GM03348 (cell line): ENCODE results near the gene TSKU.

Experiments
- DNase-seq: peaks from one replicate; pipeline ENCODE4 v3.0.0; 2012; ENCODE audit warnings: low spot score

Gene TSKU

GRCh38 chr11:76783294-76783895 lies at the start of gene TSKU:
Gene TSKU (plus strand): TSS chr11:76783356. CDS start chr11:76795617, 12,261 bp downstream.
- no peak for DNase-seq

- peak; percentile 76 for DNase-seq
Measured at GRCh38 chr11:76733906-76734305, 49.2 kb upstream of the TSKU start.

GRCh38 chr11:76734456-76735420 lies 48.4 kb upstream of the TSKU start:
- no peak for DNase-seq

GRCh38 chr11:76735841-76736240 lies 47.3 kb upstream of the TSKU start:
- no peak for DNase-seq

GRCh38 chr11:76736266-76736665 lies 46.9 kb upstream of the TSKU start:
- DNase-seq = no peak

- DNase-seq = no peak
Measured at GRCh38 chr11:76736773-76737495, 46.2 kb upstream of the TSKU start.

GRCh38 chr11:76738618-76739240 lies 44.4 kb upstream of the TSKU start:
- DNase-seq = no peak

GRCh38 chr11:76739798-76740197 lies 43.4 kb upstream of the TSKU start:
- no peak for DNase-seq

GRCh38 chr11:76740772-76741171 lies 42.4 kb upstream of the TSKU start:
- no peak for DNase-seq

GRCh38 chr11:76742902-76743301 lies 40.3 kb upstream of the TSKU start:
- DNase-seq = peak; percentile 58

GRCh38 chr11:76744186-76745043 lies 38.7 kb upstream of the TSKU start:
- DNase-seq = peak; percentile 47

- no peak for DNase-seq
Measured at GRCh38 chr11:76745044-76745376, 38.1 kb upstream of the TSKU start.

- DNase-seq = no peak
Measured at GRCh38 chr11:76745561-76746207, 37.5 kb upstream of the TSKU start.

GRCh38 chr11:76747153-76747914 lies 35.8 kb upstream of the TSKU start:
- DNase-seq = no peak

GRCh38 chr11:76747915-76748860 lies 35.0 kb upstream of the TSKU start:
- DNase-seq = no peak

- DNase-seq = no peak
Measured at GRCh38 chr11:76748948-76749347, 34.2 kb upstream of the TSKU start.

GRCh38 chr11:76750067-76750466 lies 33.1 kb upstream of the TSKU start:
- DNase-seq = no peak

GRCh38 chr11:76750746-76751145 lies 32.4 kb upstream of the TSKU start:
- no peak for DNase-seq
